NCI-H345 (cell line): Measurements from ENCODE around the gene MISP.

Experiments
- DNase-seq: peaks from one replicate; lab custom pipeline; 2025; lab: John Stamatoyannopoulos, UW

The MISP gene

GRCh38 chr19:746956-747355 lies 4.0 kb upstream of the MISP start:
- no peak for DNase-seq

- no peak for DNase-seq
Measured at GRCh38 chr19:747432-748273, 3.3 kb upstream of the MISP start.

GRCh38 chr19:748274-748598 lies 2.7 kb upstream of the MISP start:
- no peak for DNase-seq

GRCh38 chr19:749811-750210 lies 1.1 kb upstream of the MISP start:
- no peak for DNase-seq

- no peak for DNase-seq
Measured at GRCh38 chr19:751501-752341, 809 bp downstream of the MISP start.

- DNase-seq: no peak
Measured at GRCh38 chr19:752652-753517, 2.0 kb downstream of the MISP start.

GRCh38 chr19:754530-754929 lies 3.6 kb downstream of the MISP start:
- DNase-seq: no peak

GRCh38 chr19:755063-755462 lies 4.2 kb downstream of the MISP start:
- no peak for DNase-seq

- no peak for DNase-seq
Measured at GRCh38 chr19:756236-756635, 5.3 kb downstream of the MISP start.

- no peak for DNase-seq
Measured at GRCh38 chr19:756821-757688, 6.1 kb downstream of the MISP start.

- DNase-seq: no peak
Measured at GRCh38 chr19:757811-758668, 7.1 kb downstream of the MISP start.

GRCh38 chr19:763181-763580 lies 12.3 kb downstream of the MISP start:
- no peak for DNase-seq

- no peak for DNase-seq
Measured at GRCh38 chr19:763869-764268, 13.0 kb downstream of the MISP start.

GRCh38 chr19:764301-764700 lies 13.4 kb downstream of the MISP start:
- no peak for DNase-seq

GRCh38 chr19:765179-765738 lies 14.3 kb downstream of the MISP start:
- DNase-seq: no peak

- DNase-seq: no peak
Measured at GRCh38 chr19:768424-768823, 17.5 kb downstream of the MISP start.

GRCh38 chr19:769616-770015 lies 18.7 kb downstream of the MISP start:
- DNase-seq: no peak

GRCh38 chr19:771332-771785 lies 20.4 kb downstream of the MISP start:
- peak; percentile 12 for DNase-seq

GRCh38 chr19:772063-772462 lies 21.2 kb downstream of the MISP start:
- DNase-seq: no peak
